GM21447 (cell line): ENCODE measurements around the gene AKT1S1.

Source experiments
- ATAC-seq: cut with Tn5 transposase; IDR thresholded peaks from one replicate; pipeline ENCODE4 v1.9.1; 2021; ENCODE audit not compliant: unreplicated experiment

The AKT1S1 gene

DNA sequence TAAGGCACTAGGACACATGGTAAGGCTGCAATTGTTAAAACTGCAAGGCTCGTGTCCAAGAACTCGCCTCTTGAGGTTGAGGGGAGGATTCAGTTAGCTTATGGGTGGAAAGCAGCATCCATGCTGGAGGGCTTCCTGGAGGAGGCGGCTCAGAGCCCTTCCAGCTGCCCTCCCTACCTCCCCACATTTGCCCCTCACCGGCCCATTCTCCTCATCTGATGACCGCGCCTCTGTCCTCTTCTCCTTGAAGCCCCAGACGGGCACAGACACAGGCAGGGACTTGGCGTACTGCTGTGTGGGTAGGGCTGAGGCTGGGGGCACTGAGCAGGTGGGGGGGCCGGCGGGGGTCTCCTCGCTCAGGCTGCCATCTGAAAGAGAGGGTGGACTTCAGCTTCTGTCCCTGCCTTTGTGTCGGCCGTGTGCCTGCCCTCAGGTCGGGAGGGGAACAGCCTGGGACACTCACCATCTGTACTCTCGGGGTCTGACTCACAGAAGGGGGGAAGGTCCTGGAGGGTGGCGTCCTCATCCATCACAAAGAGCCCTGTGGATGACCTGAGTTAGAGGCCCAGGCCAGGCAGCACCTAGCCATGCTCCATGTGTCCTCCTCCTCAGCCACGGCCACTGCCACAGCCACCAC lies 5.7 kb downstream of the AKT1S1 start:
- ATAC-seq = no peak

DNA sequence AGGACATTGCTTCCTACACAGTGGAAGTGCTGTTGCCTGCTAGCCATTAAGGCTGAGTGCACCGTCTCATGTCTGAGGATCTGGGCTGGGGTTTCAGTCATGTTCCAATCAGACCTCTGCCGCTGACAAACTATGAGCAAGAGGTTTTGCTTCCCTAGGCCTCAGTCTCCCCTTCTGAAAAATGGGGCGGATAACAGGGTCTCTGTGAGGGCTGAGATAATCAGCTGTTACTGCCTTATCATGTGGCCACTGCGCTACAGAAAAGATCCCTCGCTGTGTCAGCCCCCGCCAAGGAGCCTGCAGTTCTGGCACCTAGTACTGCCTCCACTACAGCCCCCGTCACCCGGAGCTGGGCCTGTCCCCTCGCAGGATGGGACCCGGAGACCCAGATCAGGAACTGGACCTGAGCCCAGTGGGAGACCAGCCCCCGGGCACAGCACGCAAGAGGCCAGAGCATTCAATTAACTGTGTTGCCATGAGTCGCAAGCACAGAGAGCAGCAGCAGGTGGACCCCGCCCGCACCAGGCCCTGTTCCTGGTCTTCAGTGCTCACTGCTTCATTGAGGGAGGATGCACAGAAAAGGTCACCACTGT lies 6.8 kb downstream of the AKT1S1 start:
- no peak for ATAC-seq

DNA sequence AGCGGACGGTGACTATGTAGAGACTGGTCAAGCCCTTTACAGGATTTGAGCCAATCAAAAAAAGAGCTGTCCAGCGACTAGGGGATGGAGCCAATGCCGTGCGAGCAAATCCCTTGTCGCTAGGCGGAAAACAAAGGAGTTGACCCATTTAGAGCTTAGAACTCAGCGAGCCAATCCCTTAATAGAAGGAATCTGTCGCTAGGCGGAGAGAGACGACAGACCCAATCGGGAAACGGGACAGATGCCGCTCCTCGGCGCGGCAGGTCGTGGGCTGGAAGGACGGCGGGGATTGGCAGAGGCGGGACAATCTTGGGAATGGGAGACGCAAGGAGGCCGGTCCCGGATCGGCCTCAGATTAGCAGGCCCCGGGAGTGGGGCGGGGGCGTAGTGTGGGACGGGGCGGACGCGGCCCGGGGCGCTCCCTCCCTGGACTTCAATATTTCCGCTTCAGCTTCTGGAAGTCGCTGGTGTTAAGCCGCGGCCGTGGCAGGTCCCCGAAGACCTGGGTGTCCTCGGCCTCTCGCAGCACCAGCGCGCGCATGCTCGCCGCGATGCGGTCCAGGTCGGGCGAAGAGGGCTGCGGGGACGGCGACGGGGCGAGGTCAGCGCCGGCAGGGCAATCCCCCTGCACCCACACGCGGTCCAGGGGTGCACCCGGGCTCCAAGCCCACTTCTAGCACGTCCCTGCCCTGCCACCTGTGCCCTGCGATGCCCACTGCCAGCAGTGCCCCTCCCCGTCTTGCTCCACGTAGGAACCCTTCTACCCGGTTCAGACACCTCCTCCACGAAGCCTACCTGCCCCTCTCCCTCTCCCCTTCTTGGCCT lies 7.5 kb downstream of the AKT1S1 start:
- ATAC-seq = peak; percentile 77

DNA sequence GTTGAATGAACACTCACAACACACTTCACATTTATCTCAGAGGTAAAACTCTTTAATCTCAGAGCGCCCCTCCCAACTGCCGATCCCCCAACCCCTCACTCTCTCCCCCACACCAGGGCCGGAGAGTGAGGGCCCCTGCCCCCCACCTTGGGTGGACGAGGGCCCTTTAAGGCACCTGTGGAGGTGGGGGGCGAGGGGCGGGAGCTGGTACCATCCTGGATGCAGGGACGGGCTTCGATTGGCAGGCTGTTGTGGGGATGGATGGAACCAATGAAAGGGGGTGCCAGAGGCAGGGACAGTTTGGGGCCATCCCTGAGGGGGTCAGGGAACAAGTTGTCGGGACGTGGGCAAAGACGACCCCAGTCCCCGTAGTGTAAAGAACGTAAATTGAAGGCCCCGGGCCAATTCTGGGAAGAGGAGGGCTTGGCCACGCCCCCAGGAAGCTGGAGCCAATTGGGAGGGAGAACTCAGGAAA lies 8.1 kb downstream of the AKT1S1 start:
- ATAC-seq = peak; percentile 5

DNA sequence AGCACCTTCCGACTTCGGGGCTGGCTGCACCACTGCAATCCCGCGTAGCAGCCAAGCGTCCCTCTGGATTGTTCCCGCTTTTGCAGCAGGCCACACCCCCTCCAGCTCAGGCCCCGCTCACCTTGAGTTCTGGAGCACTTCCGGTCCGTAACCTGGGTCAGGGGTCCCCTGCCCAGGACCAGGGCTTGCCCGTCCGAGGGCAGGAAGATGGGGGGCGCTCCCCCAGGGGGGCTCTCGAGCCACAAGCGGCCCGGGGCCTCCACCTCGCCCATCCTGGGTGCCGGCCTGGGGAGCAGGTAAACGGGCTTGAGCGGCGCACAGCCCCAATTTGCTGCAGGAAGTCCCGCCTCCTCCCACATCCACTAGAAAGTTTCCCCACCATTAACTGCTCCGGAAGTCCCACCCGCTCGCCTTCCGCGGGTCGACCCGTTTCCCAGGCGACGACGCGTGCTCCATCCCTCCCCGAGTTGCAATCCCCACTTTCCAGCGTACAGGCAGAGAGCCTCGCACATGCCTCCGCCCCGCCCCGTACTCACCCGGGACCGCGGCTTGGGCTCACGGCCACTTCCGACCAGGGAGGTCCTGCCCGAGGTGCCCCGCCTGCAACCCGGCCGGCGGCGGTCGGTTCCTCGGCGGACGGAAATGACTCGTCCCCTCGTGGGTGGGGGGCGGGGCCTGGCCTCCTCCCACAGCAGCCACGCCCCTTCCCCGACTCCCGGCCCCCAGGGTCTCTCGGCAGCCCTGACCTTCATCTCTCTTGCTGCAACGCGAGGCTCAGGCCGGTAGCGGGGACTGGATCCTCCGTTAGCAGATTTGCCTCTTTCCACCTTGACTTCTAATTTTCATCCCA lies 10.0 kb downstream of the AKT1S1 start, which contains the start of gene PNKP:
Gene PNKP (minus strand): TSS at position 644 of the 850 bp plus-strand sequence. CDS start 372 bp downstream, at position 272.
- peak; percentile 35 for ATAC-seq

DNA sequence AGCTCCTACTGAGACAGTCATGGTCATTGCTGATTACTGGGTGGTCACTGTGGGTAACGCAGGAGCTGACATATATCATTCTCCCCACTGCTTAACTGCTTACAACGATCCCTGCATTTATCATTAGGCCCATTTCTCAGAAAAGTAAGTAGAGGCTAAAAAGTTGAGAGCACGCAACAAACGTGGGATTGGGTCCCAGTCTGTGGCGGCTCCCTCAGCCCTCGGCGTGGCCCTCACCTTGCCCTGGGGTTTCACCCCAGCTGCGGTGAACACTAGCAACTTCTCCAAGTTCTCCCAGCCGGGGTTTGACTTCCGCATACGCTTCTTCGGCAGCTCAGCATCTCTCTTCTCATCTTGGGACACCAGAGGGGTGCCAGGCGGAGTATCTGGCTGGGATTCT lies 12.3 kb downstream of the AKT1S1 start:
- no peak for ATAC-seq

DNA sequence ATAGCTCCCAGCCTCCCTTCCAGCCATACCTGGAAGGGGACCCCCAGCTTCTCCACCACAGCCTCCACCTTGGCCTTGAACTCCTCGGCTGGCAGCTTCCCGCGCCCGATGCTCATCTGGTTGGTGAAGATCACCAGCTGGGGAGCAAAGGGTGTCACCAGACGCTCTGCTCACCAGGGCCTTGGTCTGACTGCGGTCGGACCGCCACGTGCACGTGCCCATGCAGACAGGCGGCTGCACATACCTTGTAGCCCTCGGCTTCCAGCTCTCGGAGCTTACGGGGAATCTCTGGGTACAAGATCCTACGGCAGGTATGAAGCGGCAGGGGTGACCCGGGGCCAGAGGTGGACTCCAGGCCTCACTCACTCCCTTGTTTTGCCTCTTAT lies 13.2 kb downstream of the AKT1S1 start:
- ATAC-seq = no peak

DNA sequence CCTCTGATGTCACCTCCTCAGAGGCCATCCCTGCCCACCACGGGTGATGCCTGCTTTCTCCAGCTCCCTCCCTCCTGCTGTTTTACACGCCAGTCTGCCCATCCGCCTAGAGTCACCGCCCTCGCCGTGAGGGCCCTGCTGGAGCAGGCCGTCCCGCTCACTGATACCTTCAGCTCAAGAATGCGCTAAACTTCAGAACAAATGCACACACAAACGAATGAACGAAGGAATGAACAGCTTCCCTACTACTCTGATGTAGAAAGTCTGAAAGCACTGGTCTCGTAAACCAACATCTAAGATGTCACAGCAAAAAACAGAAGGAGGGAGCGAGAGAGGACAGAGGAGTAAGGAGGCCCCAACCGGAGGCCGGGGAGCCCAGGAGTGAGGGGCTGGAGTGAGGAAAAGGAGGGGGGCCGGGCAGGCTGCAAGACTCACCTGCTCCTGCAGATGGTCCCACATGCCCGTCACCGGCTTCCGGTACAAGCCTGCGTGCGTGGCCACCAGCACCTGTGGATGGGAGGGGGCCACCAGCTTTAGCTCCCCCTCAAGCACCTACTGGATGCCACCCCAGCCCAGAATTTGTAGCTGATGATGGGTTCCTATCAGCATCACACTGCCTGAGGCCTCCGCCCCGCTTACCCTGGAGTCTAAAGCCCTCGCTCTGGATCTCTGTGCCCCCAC lies 13.8 kb downstream of the AKT1S1 start:
- ATAC-seq = no peak

DNA sequence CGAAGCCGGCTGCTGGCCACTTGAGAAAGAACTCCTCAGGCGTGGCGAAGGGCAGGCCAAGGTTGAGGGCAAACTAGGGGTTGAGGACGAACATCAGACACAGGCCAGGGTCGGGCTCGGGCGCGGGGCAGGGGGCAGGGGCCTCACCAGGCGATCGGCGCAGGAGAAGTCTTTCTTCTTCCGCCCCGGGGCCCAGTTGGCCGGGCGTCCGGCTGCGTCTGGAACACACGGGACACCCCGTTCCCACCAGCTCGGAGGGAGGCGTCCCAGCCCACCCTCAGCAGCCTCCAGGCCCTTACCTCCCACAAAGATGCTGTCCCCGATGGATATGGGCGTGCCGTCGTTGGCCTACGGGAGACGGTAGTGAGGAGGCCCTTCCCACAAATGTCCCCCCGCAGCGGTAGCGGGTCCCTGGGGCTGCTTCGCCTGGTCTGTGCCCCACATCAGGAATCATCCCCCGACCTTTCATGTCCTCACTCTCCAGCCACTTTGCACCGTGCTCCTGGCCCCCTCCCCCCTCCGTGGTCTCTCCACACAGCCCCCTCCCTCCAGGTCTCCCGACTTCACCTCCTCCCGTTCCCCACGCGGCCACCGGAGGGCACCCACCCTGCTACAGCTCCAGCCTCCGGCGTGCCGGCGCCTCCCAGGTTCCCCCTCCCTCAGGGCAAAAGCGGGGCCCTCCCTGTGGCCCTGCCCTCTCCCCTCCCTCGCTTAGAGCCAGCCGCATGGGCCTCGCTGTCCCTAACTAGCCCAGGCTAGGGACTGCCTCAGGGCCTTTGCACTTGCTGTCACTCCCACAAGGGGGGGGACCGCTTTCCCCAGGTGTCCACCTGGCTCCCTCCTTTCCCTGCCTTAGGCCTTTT lies 14.5 kb downstream of the AKT1S1 start:
- ATAC-seq = no peak

DNA sequence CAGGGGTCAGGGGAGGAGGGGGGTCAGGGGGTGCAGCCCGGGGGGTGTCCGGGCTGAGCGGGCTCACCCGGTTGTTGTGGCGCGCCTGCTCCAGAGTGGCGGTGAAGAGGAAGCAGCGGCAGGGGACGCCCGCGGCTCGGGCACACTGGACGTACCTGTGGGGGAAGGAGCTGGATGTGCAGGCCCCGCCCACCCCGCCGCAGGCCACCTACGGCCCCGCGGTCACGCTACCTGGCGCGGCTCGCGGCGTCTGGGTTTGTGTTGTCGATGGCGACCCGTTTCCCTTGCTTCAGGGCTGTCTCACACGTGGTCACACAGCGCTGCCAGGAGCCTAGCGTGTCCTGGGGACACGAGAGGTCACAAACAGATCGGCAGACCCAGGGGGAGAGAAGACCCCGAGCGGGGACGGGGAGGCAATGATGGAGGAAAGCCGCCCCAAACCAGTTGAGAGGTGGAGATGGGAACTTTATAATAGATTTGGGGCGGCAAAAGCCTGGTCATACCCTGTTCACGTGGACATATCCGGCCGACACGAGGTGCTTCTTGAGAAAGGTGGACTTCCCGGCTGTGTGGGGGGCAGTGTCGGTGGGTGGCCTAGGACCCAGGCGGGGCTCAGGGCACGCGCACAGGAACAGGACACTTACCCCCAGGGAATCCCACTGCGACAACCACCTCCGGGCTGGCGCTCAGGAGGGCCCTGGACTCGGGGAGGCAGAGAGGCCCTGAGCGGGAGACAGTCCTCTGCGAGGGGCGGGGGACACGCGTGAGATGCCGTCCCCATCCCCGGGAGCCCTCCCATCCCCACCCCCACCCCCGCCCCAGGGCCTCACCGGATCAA lies 15.4 kb downstream of the AKT1S1 start:
- ATAC-seq = no peak

DNA sequence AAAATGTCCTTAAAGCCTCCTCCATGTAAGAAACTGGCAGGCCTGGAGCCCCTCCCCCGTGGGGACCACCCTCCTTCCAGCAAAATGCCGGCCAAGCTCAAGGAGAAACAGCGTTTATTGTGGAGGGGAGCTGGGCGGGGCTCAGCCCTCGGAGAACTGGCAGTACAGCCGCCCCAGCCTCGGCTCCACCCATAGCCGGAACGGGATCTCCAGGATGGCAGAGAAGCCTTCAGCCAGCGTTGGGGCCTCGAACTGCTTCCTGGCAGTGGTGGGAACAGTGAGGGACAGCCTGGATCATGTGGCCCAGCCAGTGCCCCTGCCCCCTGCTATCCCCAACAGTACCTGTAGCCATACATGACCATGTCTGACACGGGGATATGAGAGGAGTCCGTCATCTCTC lies 16.0 kb downstream of the AKT1S1 start:
- ATAC-seq = no peak

DNA sequence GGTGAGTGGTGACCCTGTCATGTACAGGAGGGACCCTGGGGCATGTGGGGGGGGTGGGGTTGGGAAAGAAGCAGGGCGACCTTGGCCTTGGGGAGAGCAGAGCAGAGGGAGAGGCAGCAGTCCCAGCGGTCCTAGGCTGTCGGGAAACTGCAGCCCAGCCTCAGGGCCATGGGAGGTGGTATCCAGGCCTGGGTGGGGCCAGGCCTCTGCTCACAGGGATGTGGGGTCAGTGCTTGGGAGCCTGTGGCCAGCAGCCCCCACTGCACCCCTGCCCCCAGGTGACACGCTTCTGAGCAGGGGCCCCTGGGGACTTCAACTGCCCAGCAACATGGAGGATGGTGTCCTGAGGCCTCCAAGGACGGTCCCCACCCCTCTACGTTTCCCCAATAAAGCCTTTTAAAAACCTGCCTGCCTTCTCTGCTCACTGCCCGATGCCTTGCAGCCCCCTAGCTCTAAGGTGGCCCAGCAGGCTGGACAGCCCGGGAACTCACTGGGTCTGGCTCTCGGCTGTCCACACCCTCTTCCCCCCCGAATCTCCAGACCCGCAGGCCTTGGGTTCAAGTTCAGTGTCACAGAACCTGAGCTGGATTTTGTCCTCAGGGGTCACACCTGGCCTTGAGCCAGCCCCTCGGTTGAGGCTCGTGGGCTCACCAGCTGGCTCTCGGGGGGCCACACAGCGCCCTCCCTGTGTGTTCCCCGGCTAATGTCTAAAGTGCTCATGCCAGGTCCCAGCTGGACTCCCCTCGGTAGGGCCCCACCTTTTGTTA lies 16.6 kb downstream of the AKT1S1 start:
- ATAC-seq = no peak

DNA sequence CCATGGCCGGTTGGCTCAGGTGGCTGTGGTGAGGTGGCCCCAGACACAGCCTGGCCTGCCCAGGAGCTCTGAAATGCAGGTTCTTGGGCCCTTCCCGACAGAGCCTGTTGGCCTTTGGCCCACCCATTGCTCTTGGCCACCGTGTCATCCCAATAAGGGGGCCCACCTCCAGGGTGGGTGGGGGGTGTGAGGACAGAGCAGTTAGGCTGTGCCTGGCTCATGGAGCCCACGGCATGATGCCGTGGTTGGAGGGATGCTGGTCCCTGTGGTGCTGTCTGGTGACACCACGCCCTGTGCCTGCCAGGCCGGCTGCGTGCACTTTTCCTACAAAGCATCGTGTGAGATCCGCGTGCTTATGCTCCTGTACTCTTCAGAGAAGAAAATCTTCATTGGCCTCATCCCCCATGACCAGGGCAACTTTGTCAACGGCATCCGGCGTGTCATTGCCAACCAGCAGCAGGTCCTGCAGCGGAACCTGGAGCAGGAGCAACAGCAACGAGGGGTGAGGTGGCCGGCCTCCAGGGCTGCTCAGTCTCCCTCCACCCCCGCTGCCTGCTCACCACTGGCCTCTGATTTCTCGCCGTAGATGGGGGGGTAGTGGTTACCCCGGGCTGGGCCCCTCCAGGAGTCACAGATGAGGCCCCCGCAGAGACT lies 17.3 kb downstream of the AKT1S1 start:
- ATAC-seq = no peak

DNA sequence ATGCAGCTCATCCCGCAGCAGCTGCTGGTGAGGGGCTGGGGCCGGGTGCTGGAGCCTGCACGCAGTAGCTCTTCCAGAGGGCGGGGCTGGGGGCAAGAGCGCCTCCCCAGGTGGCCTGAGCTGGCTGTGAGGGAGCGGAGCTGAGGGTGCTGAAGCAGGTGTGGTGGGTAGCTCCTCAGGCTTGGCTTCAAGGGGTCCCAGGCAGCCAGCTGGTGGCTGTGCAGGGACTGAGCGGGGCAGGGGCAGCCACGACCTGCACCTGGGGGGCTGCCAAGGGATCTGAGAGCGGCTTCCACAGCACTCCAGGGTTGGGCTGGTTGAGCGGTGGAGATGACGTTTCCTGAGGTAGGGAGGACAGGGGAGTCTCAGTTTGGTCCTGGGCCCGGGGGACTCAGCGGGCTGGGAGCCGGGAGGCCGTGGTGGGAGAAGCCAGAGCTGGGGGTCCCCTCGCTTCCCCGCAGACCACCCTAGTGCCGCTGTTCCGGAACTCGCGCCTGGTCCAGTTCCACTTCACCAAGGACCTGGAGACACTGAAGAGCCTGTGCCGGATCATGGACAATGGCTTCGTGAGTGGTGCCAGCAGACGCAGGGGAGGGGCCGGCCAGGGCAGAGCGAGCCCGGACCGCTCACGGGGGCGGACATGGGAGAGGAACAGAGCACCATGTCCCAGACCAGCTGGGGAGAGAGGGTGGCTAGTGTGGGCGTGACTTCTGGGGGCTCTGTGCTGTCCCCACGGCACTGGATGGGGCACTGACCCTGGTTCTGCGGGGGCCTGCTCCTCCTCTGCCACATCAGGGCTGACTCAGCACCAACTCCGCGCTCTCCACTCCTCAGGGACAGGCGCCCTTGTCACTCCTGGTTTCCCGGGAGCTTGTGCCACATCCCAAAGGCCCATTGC lies 18.8 kb downstream of the AKT1S1 start:
- no peak for ATAC-seq

DNA sequence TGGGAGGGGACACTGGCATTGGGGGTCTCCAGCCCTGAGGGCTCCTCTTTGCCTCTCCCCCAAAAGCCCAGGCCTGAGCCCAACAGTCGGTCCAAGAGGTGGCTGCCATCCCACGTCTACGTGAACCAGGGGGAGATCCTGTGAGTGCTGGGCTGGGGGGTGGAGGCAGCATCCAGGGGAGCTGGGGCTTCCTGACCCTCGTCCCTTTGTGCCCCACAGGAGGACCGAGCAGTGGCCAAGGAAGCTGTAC lies 19.4 kb downstream of the AKT1S1 start:
- ATAC-seq = no peak

DNA sequence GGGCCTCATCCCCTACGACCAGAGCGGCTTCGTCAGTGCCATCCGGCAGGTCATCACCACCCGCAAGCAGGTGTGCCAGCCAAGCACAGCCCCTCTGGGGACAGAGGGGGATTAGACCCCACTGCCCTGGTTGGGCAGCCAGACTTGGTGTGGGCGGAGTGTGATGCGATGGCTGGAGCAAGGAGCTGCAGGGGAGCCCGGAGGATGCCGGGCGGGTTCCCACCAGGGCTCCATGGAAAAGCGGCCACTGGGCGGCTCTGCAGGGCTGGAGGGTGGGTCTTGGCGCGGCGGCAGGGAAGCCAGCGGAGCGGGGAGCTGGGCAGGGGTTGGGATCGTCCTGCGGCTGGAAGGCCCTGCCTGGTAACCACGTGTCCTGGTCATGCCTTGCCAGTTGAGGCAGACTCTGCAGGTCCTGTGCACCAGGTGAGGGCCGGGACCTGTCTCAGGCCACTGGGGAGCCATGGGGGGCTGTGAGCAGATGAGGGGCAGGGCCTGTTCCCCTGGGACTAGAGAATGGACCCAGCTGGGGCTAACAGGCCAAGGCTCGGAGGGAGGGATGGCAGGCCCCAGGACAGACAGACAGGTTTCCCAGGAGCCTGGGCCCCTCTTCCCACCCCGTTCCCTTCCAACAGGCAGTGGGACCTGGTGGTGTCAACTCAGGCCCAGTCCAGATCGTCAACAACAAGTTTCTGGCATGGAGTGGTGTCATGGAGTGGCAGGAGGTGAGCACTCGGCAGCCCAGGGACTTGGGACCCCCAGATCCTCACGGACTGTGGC lies 19.9 kb downstream of the AKT1S1 start:
- ATAC-seq = no peak
